CD4-positive, alpha-beta T cell (primary cell): ENCODE measurements around the gene MYO19. TPM values are rescaled to one million over a fixed set of nuclear protein-coding genes. Genes with fewer than 3 reads are reported as not detected.

Experiments
- ATAC-seq: fragments of 200-7000 bp; cut with Tn5 transposase; one replicate; pipeline ENCODE4 v1.10.0; 2022; ENCODE audit warnings: mild to moderate bottlenecking; ENCODE audit not compliant: poor library complexity
- CTCF ChIA-PET: fragments of 350-600 bp; sonication (Branson Sonifier 250); formaldehyde crosslinking; loops from one replicate; lab custom pipeline; 2021; ENCODE audit warnings: antibody characterized with exemption, inconsistent platforms; lab: Charles Lee
- POLR2A ChIA-PET: fragments of 350-600 bp; sonication (Branson Sonifier 250); formaldehyde crosslinking; loops from one replicate; lab custom pipeline; 2021; ENCODE audit warnings: antibody characterized with exemption, inconsistent platforms; lab: Charles Lee
- DNase-seq, 14 experiments: peaks; one replicate each; pipeline ENCODE4 v3.0.0-alpha.2; 2013 to 2020; ENCODE audit warnings: mixed read lengths in 2 of 14
- H3K27ac ChIP-seq, 2 donors: one replicate each; pipeline versions ENCODE4 v1.5.1 to v1.7.0; 2013; ENCODE audit warnings: low read length in 2 of 2, low read depth in 1 of 2, mild to moderate bottlenecking in 1 of 2
- H3K27me3 ChIP-seq, 2 experiments: 1 replicate in 1 of 2; 2 replicates in 1 of 2; pipeline versions ENCODE4 v1.6.1 to v1.7.0; 2013; ENCODE audit warnings: low read length in 2 of 2, control low read depth in 1 of 2, mild to moderate bottlenecking in 1 of 2, moderate library complexity in 1 of 2; ENCODE audit not compliant: insufficient read depth in 2 of 2, control insufficient read depth in 1 of 2
- H3K36me3 ChIP-seq: one replicate; pipeline ENCODE4 v1.6.1; 2013; ENCODE audit warnings: low read length, control low read depth; ENCODE audit not compliant: insufficient read depth
- H3K4me1 ChIP-seq: one replicate; pipeline ENCODE4 v1.6.1; 2013; ENCODE audit warnings: low read length, control low read depth; ENCODE audit not compliant: insufficient read depth
- H3K4me3 ChIP-seq: one replicate; pipeline ENCODE4 v1.5.1; 2013; ENCODE audit warnings: mild to moderate bottlenecking, low read length, moderate library complexity
- H3K9me3 ChIP-seq, 2 experiments: 1 replicate in 1 of 2; 2 replicates in 1 of 2; pipeline versions ENCODE4 v1.6.1 to v1.7.0; 2013; ENCODE audit warnings: low read length in 2 of 2, mild to moderate bottlenecking in 2 of 2, control low read depth in 1 of 2, moderate library complexity in 1 of 2; ENCODE audit not compliant: control insufficient read depth in 1 of 2, insufficient read depth in 1 of 2
- H3K27ac Mint-ChIP-seq: one replicate; pipeline ENCODE4 v1.8.0; 2020; ENCODE audit warnings: mixed read lengths
- H3K27me3 Mint-ChIP-seq: one replicate; pipeline ENCODE4 v1.8.0; 2021; ENCODE audit warnings: mixed read lengths
- H3K36me3 Mint-ChIP-seq: one replicate; pipeline ENCODE4 v1.8.0; 2021; ENCODE audit warnings: low read depth, mixed read lengths
- H3K4me1 Mint-ChIP-seq: one replicate; pipeline ENCODE4 v1.8.0; 2021; ENCODE audit warnings: low read depth, mixed read lengths
- H3K4me3 Mint-ChIP-seq: one replicate; pipeline ENCODE4 v1.8.0; 2020; ENCODE audit warnings: mild to moderate bottlenecking, mixed read lengths
- H3K9me3 Mint-ChIP-seq: one replicate; pipeline ENCODE4 v1.8.0; 2020; ENCODE audit warnings: mixed read lengths
- intact Hi-C, 2 experiments: fragments of 100-400 bp; cut with DNase I in 1 of 2; cut with micrococcal nuclease in 1 of 2; formaldehyde crosslinking; loops; one replicate each; pipeline versions ENCODE4 v1.15.1 to v1.9.0; 2023 to 2025; cut with DNase I, micrococcal nuclease
- total RNA-seq, 174 experiments: library from RNA in 2 of 174; stranded (reverse) in 2 of 174; gene quantifications; one replicate each; pipeline ENCODE4 v1.2.3 and lab custom pipeline; 2021 to 2026
- TF ChIP-seq, protein P1 (sequence below): fragments of 200-600 bp; IDR thresholded peaks from one replicate; pipeline ENCODE4 v1.8.0; 2022; ENCODE audit warnings: antibody characterized with exemption, mild to moderate bottlenecking

The MYO19 gene
- total RNA-seq, 2 experiments from 2014 or later, result 64.4 to 70.5 TPM

DNA sequence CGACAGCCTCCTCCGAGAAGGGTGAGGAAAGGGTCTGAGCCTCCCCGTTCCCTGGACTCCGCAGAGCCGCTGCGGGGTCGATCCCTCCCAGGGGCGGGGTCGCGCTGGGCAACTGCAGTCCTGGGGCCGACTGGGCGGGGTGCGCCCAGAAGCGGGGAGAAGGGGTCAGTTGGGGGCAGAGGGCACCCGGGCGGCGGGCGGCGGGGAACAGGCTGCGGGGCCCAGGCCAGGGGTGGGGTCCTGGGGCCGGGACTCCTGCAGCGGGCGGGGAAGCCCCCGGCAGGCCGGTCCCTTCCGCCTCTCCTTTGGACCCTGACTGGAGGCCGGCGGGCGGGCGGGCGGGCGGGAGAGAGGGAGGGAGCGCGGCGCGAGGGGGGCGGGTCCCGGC lies 10.4 kb upstream of the MYO19 start:
- H3K4me3 Mint-ChIP-seq, result peak overlapping the region; percentile 99
- H3K36me3 Mint-ChIP-seq, result peaks cover 40% of the 10 kb centered on the region
- intact Hi-C loops, result loop anchor here (1.0 to 5.0 kb wide), 5 partner anchors 10 to 404 kb away; partner anchors contain the start of genes DHRS11 (in 2 of the 2), AATF (in 1 of the 2) and ZNHIT3 (in 1 of the 2)
- no peaks in the 10 kb centered on the region for H3K9me3 Mint-ChIP-seq
- Histone ChIP-seq H3K4me1 (peaks cover 38% of the 10 kb centered on the region), H3K4me3 (peak overlapping the region; percentile 99), H3K27ac (peak overlapping the region; percentile 96 to 99), H3K9me3 (no peaks in the 10 kb centered on the region), H3K27me3 (no peaks in the 10 kb centered on the region), H3K36me3 (peaks cover 6% of the 10 kb centered on the region)
- POLR2A ChIA-PET, result interaction anchor here (0.8 to 4.0 kb wide), 13 partner anchors 10 to 736 kb away, joined by 3 to 145 read pairs (median 9); partner anchors contain the start of genes AATF, MRM1, MYO19 and PIGW
- H3K4me1 Mint-ChIP-seq, result peaks cover 46% of the 10 kb centered on the region
- H3K27me3 Mint-ChIP-seq, result no peaks in the 10 kb centered on the region
- TF ChIP-seq, protein P1, sequence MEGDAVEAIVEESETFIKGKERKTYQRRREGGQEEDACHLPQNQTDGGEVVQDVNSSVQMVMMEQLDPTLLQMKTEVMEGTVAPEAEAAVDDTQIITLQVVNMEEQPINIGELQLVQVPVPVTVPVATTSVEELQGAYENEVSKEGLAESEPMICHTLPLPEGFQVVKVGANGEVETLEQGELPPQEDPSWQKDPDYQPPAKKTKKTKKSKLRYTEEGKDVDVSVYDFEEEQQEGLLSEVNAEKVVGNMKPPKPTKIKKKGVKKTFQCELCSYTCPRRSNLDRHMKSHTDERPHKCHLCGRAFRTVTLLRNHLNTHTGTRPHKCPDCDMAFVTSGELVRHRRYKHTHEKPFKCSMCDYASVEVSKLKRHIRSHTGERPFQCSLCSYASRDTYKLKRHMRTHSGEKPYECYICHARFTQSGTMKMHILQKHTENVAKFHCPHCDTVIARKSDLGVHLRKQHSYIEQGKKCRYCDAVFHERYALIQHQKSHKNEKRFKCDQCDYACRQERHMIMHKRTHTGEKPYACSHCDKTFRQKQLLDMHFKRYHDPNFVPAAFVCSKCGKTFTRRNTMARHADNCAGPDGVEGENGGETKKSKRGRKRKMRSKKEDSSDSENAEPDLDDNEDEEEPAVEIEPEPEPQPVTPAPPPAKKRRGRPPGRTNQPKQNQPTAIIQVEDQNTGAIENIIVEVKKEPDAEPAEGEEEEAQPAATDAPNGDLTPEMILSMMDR, result no peak
- CTCF ChIA-PET, result interaction anchor here (1.3 to 3.8 kb wide), 6 partner anchors 10 to 62 kb away, joined by 3 to 33 read pairs (median 10); partner anchors contain the start of genes MYO19 and PIGW
- ATAC-seq, result no peak
- H3K27ac Mint-ChIP-seq, result peak overlapping the region; percentile 97
- no peak for DNase-seq

- Histone ChIP-seq H3K36me3 (peaks cover 6% of the 10 kb centered on the region), H3K4me1 (peaks cover 34% of the 10 kb centered on the region), H3K27ac (peak within 1 kb of the TSS; percentile 96 to 99), H3K4me3 (peak within 1 kb of the TSS; percentile 99), H3K9me3 (no peaks in the 10 kb centered on the region), H3K27me3 (no peaks in the 10 kb centered on the region)
- H3K4me1 Mint-ChIP-seq, result peaks cover 44% of the 10 kb centered on the region
- H3K36me3 Mint-ChIP-seq, result peaks cover 42% of the 10 kb centered on the region
- ATAC-seq (peak; percentile 57), DNase-seq (peak; percentile 84 to 97 (median 88))
- ChIA-PET CTCF (interaction anchor here (0.8 to 2.1 kb wide), 4 partner anchors 8 to 62 kb away, joined by 3 to 18 read pairs (median 4); partner anchors contain the start of genes MYO19 and PIGW), POLR2A (interaction anchor here (0.9 to 4.0 kb wide), 8 partner anchors 10 to 736 kb away, joined by 3 to 145 read pairs (median 12); partner anchors contain the start of genes MRM1, MYO19, PIGW and TAF15)
- TF ChIP-seq, protein P1, result no peak
- H3K27me3 Mint-ChIP-seq, result no peaks in the 10 kb centered on the region
- intact Hi-C loops, result loop anchor here (1.0 to 5.0 kb wide), 6 partner anchors 9 to 404 kb away; partner anchors contain the start of genes DHRS11 (in 2 of the 2), AATF (in 1 of the 2) and ZNHIT3 (in 1 of the 2)
- no peaks in the 10 kb centered on the region for H3K9me3 Mint-ChIP-seq
- peak within 1 kb of the TSS; percentile 99 for H3K4me3 Mint-ChIP-seq
- H3K27ac Mint-ChIP-seq, result peak within 1 kb of the TSS; percentile 97
Measured at GRCh38 chr17:36544307-36545076, 9.8 kb upstream of the MYO19 start, which contains the start of gene GGNBP2. TSS of gene GGNBP2 (plus strand) at chr17:36544919. CDS start at chr17:36545725, 806 bp downstream.

DNA sequence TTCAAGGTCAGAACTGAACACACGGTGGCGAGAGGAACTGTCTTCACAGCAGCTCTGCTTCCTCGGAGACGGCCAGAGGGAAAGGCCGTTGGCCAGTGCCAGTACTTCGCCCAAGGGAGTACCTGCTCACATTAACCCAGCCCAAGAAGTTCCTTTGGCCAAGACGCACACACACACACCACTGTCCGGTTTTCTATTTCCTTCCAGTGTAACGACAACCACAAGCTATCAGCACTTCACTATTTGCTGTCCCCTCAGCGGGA lies 9.3 kb upstream of the MYO19 start:
- H3K9me3 Mint-ChIP-seq, result no peaks in the 10 kb centered on the region

More for the DNA sequence above, 9.3 kb upstream of the MYO19 start:
- peak in 6 of 14 experiments; percentile 4 to 61 (median 19) for DNase-seq
- no peaks in the 10 kb centered on the region for H3K9me3 ChIP-seq
- TF ChIP-seq, protein P1, result no peak
- H3K27ac ChIP-seq, result peak overlapping the region; percentile 96 to 99
- peak overlapping the region; percentile 99 for H3K4me3 Mint-ChIP-seq
- peaks cover 42% of the 10 kb centered on the region for H3K36me3 Mint-ChIP-seq
- peaks cover 42% of the 10 kb centered on the region for H3K4me1 Mint-ChIP-seq
- H3K27me3 ChIP-seq, result no peaks in the 10 kb centered on the region
- no peaks in the 10 kb centered on the region for H3K27me3 Mint-ChIP-seq
- peak overlapping the region; percentile 99 for H3K4me3 ChIP-seq
- H3K4me1 ChIP-seq, result peaks cover 29% of the 10 kb centered on the region
- ChIA-PET CTCF (interaction anchor here (0.8 to 2.1 kb wide), 4 partner anchors 8 to 61 kb away, joined by 3 to 18 read pairs (median 4); partner anchors contain the start of genes MYO19 and PIGW), POLR2A (interaction anchor here (0.9 to 4.0 kb wide), 4 partner anchors 9 to 735 kb away, joined by 3 to 145 read pairs (median 30); partner anchors contain the start of genes MRM1, MYO19, PIGW and TAF15)
- H3K36me3 ChIP-seq, result peaks cover 6% of the 10 kb centered on the region
- H3K27ac Mint-ChIP-seq, result peak overlapping the region; percentile 97
- ATAC-seq, result no peak
- intact Hi-C loops, result loop anchor here in 1 of 2 experiments (1.0 to 5.0 kb wide), 5 partner anchors 9 to 405 kb away; partner anchors contain the start of genes AATF, DHRS11 and ZNHIT3
